Adipocyte (in vitro differentiated cells): Measurements from ENCODE around the gene ADGRA3.
"Not testable (repeated sequence)": the region's sequence is repeated elsewhere in the genome, so short reads cannot be mapped to it uniquely, and the experiment has no call there.

Source experiments
- DNase-seq: peaks from one replicate; pipeline ENCODE4 v3.0.0-alpha.2; 2015; ENCODE audit warnings: low read depth
- H3K27me3 ChIP-seq: replicated peaks from 2 replicates; pipeline ENCODE4 v1.7.0; 2013; ENCODE audit warnings: mild to moderate bottlenecking, low read length, moderate library complexity; ENCODE audit not compliant: control insufficient read depth, insufficient read depth
- H3K36me3 ChIP-seq: 2 replicates; pipeline ENCODE4 v1.7.0; 2013; ENCODE audit warnings: low read length, mild to moderate bottlenecking, moderate library complexity; ENCODE audit not compliant: control insufficient read depth, insufficient read depth, severe bottlenecking
- H3K4me1 ChIP-seq: 2 replicates; pipeline ENCODE4 v1.7.0; 2013; ENCODE audit warnings: mild to moderate bottlenecking, low read length, moderate library complexity; ENCODE audit not compliant: control insufficient read depth, insufficient read depth
- H3K4me3 ChIP-seq: 2 replicates; pipeline ENCODE4 v1.7.0; 2013; ENCODE audit warnings: mild to moderate bottlenecking, low read length, moderate library complexity
- H3K9ac ChIP-seq: 2 replicates; pipeline ENCODE4 v1.7.0; 2013; ENCODE audit warnings: mild to moderate bottlenecking, low read length, moderate library complexity
- H3K9me3 ChIP-seq: 2 replicates; pipeline ENCODE4 v1.7.0; 2013; ENCODE audit warnings: mild to moderate bottlenecking, low read length, moderate library complexity; ENCODE audit not compliant: control insufficient read depth

ADGRA3 gene

GRCh38 chr4:22391551-22391950, 124.3 kb downstream of the ADGRA3 start:
- peak; percentile 50 for DNase-seq
- peaks cover 8% of the 10 kb centered on the region for H3K4me1 ChIP-seq
- no peaks in the 10 kb centered on the region for H3K9me3 ChIP-seq
- no peaks in the 10 kb centered on the region for H3K27me3 ChIP-seq
- H3K4me3 ChIP-seq: no peak overlapping the region
- no peaks in the 10 kb centered on the region for H3K36me3 ChIP-seq
- H3K9ac ChIP-seq: no peak overlapping the region

- H3K36me3 ChIP-seq: no peaks in the 10 kb centered on the region
- H3K9ac ChIP-seq: no peak overlapping the region
- no peaks in the 10 kb centered on the region for H3K27me3 ChIP-seq
- peak; percentile 86 for DNase-seq
- H3K4me3 ChIP-seq: no peak overlapping the region
- H3K4me1 ChIP-seq: peaks cover 8% of the 10 kb centered on the region
- H3K9me3 ChIP-seq: no peaks in the 10 kb centered on the region
Measured at GRCh38 chr4:22389240-22389870, 126.5 kb downstream of the ADGRA3 start.

- Histone ChIP-seq H3K36me3 (no peaks in the 10 kb centered on the region), H3K27me3 (no peaks in the 10 kb centered on the region), H3K4me3 (no peak overlapping the region), H3K4me1 (no peaks in the 10 kb centered on the region), H3K9me3 (no peaks in the 10 kb centered on the region), H3K9ac (no peak overlapping the region)
- DNase-seq: peak; percentile 30
Measured at GRCh38 chr4:22385611-22386011, 130.3 kb downstream of the ADGRA3 start.

- Histone ChIP-seq H3K9me3 (no peaks in the 10 kb centered on the region), H3K9ac (no peak overlapping the region), H3K27me3 (no peaks in the 10 kb centered on the region), H3K4me3 (no peak overlapping the region), H3K36me3 (no peaks in the 10 kb centered on the region), H3K4me1 (no peaks in the 10 kb centered on the region)
- no peak for DNase-seq
Measured at GRCh38 chr4:22384154-22384553, 131.7 kb downstream of the ADGRA3 start.

- not testable (repeated sequence) for H3K36me3 ChIP-seq, H3K27me3 ChIP-seq, DNase-seq, H3K9ac ChIP-seq, H3K9me3 ChIP-seq, H3K4me1 ChIP-seq
- H3K4me3 ChIP-seq: peak overlapping the region; percentile 58
Measured at GRCh38 chr4:22382216-22382615, 133.7 kb downstream of the ADGRA3 start.

- H3K4me3 ChIP-seq: no peak overlapping the region
- no peaks in the 10 kb centered on the region for H3K4me1 ChIP-seq
- no peaks in the 10 kb centered on the region for H3K27me3 ChIP-seq
- H3K9ac ChIP-seq: no peak overlapping the region
- no peaks in the 10 kb centered on the region for H3K36me3 ChIP-seq
- no peak for DNase-seq
- no peaks in the 10 kb centered on the region for H3K9me3 ChIP-seq
Measured at GRCh38 chr4:22372986-22373385, 142.9 kb downstream of the ADGRA3 start.

GRCh38 chr4:22369901-22370562, 145.8 kb downstream of the ADGRA3 start:
- Histone ChIP-seq H3K36me3 (no peaks in the 10 kb centered on the region), H3K9ac (no peak overlapping the region), H3K9me3 (no peaks in the 10 kb centered on the region), H3K4me1 (no peaks in the 10 kb centered on the region), H3K4me3 (no peak overlapping the region), H3K27me3 (no peaks in the 10 kb centered on the region)
- DNase-seq: no peak

- no peak overlapping the region for H3K9ac ChIP-seq
- no peaks in the 10 kb centered on the region for H3K36me3 ChIP-seq
- DNase-seq: no peak
Measured at GRCh38 chr4:22363787-22364186, 152.1 kb downstream of the ADGRA3 start.

GRCh38 chr4:22363036-22363435, 152.8 kb downstream of the ADGRA3 start:
- DNase-seq: no peak
- H3K4me1 ChIP-seq: no peaks in the 10 kb centered on the region
- no peaks in the 10 kb centered on the region for H3K36me3 ChIP-seq
- no peaks in the 10 kb centered on the region for H3K27me3 ChIP-seq
- no peaks in the 10 kb centered on the region for H3K9me3 ChIP-seq
- no peak overlapping the region for H3K4me3 ChIP-seq
- H3K9ac ChIP-seq: no peak overlapping the region

More at GRCh38 chr4:22363787-22364186, 152.1 kb downstream of the ADGRA3 start:
- no peaks in the 10 kb centered on the region for H3K27me3 ChIP-seq
- H3K4me3 ChIP-seq: no peak overlapping the region
- H3K4me1 ChIP-seq: no peaks in the 10 kb centered on the region
- H3K9me3 ChIP-seq: no peaks in the 10 kb centered on the region

- Histone ChIP-seq H3K36me3 (no peaks in the 10 kb centered on the region), H3K4me3 (no peak overlapping the region), H3K4me1 (no peaks in the 10 kb centered on the region), H3K9ac (no peak overlapping the region), H3K9me3 (peaks cover 6% of the 10 kb centered on the region), H3K27me3 (no peaks in the 10 kb centered on the region)
- peak; percentile 63 for DNase-seq
Measured at GRCh38 chr4:22356987-22357596, 158.8 kb downstream of the ADGRA3 start.

- H3K4me1 ChIP-seq: no peaks in the 10 kb centered on the region
- no peaks in the 10 kb centered on the region for H3K36me3 ChIP-seq
- H3K9ac ChIP-seq: no peak overlapping the region
- DNase-seq: peak; percentile 58
- H3K9me3 ChIP-seq: peaks cover 2% of the 10 kb centered on the region
- H3K27me3 ChIP-seq: no peaks in the 10 kb centered on the region
- no peak overlapping the region for H3K4me3 ChIP-seq
Measured at GRCh38 chr4:22348410-22348809, 167.5 kb downstream of the ADGRA3 start.
